ENCODE measurements around the gene NDUFS3.
"Not testable (repeated sequence)": the region's sequence is repeated elsewhere in the genome, so short reads cannot be mapped to it uniquely, and the experiment has no call there.

Gene NDUFS3

DNA sequence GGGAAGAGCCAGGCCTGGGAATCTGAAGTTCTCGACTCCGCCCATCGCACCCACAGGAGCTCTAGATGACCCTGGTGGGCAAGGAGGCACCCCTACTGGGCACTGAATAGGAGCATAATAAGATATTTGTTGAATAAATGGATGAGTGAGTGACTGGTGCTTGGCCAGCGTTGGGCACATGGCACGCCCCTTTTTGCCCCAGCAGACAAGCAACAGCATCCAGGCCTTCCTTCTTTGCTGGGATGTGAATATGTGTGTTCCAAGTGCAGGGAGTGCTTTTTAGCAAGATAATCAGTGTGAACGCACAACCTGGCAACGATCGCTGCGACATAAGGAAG lies 25.5 kb upstream of the NDUFS3 start:
- peak overlapping the region; percentile 55 for H3K9ac ChIP-seq (ENCODE audit: low read length)
- no peak for TF ChIP-seq EZH2phosphoT487 (IDR thresholded peaks at IDR 0.05; ENCODE audit: low read depth)
- TF ChIP-seq, protein P1, sequence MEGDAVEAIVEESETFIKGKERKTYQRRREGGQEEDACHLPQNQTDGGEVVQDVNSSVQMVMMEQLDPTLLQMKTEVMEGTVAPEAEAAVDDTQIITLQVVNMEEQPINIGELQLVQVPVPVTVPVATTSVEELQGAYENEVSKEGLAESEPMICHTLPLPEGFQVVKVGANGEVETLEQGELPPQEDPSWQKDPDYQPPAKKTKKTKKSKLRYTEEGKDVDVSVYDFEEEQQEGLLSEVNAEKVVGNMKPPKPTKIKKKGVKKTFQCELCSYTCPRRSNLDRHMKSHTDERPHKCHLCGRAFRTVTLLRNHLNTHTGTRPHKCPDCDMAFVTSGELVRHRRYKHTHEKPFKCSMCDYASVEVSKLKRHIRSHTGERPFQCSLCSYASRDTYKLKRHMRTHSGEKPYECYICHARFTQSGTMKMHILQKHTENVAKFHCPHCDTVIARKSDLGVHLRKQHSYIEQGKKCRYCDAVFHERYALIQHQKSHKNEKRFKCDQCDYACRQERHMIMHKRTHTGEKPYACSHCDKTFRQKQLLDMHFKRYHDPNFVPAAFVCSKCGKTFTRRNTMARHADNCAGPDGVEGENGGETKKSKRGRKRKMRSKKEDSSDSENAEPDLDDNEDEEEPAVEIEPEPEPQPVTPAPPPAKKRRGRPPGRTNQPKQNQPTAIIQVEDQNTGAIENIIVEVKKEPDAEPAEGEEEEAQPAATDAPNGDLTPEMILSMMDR (IDR thresholded peaks at IDR 0.05; ENCODE audit: low read depth, low read length): no peak
- peak overlapping the region; percentile 77 for H3K4me2 ChIP-seq (ENCODE audit: low read length)
- H4K20me1 ChIP-seq (ENCODE audit: insufficient read depth, low read length): peaks cover 29% of the 10 kb centered on the region
- H3K4me1 ChIP-seq (ENCODE audit: low read length): peaks cover 21% of the 10 kb centered on the region
- no peaks in the 10 kb centered on the region for H3K9me3 ChIP-seq (ENCODE audit: insufficient read depth, low read length)
- peak overlapping the region; percentile 84; the same call in 1 of the 2 replicates for H2AFZ ChIP-seq (ENCODE audit: low read depth, low read length)
- peaks cover 23% of the 10 kb centered on the region for H3K36me3 ChIP-seq (replicated peaks; ENCODE audit: low read depth, low read length)
- peak overlapping the region; percentile 90 for H3K4me3 ChIP-seq (ENCODE audit: low read length)
- no peaks in the 10 kb centered on the region for H3K27me3 ChIP-seq (ENCODE audit: low read depth, low read length)
- no peak overlapping the region for H3K27ac ChIP-seq (ENCODE audit: low read length)
- peaks cover 50% of the 10 kb centered on the region for H3K79me2 ChIP-seq (ENCODE audit: low read length)

DNA sequence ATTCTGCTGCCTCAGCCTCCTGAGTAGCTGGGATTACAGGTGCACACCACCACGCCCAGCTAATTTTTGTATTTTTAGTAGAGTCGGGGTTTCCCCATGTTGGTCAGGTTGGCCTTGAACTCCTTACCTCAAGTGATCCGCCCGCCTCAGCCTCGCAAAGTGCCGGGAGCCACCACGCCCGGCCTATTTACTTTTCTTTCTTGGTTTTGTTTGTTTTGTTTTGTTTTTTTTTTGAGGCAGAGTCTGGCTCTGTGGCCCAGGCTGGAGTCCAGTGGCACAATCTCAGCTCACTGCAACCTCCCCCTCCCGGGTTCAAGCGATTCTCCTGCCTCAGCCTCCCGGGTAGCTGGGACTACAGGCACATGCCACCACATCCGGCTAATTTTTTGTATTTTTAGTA lies 21.9 kb upstream of the NDUFS3 start:
- H3K9me3 ChIP-seq (ENCODE audit: insufficient read depth, low read length); H3K27me3 ChIP-seq (ENCODE audit: low read depth, low read length): not testable (repeated sequence)
- H3K79me2 ChIP-seq (ENCODE audit: low read length): peaks cover 13% of the 10 kb centered on the region

DNA sequence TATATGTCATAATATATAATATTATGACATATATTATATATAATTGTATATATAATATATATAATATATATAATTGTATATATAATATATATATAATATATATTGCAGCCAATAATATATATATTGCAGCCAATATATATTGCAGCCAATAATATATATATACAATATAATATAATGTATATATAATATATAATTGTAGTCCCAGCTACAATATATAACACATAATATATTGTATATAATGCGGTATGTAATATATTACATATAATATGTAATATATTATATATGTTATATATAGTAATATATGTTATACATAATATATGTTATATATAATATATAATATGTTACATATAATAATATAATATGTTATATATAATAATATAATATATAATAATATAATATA lies 20.2 kb upstream of the NDUFS3 start:
- Histone ChIP-seq H3K4me1 (ENCODE audit: low read length) (no peaks in the 10 kb centered on the region), H3K4me3 (ENCODE audit: low read length) (no peak overlapping the region), H3K79me2 (ENCODE audit: low read length) (no peaks in the 10 kb centered on the region), H3K9ac (ENCODE audit: low read length) (no peak overlapping the region), H3K27ac (ENCODE audit: low read length) (no peak overlapping the region), H3K4me2 (ENCODE audit: low read length) (no peak overlapping the region), H3K9me3 (ENCODE audit: insufficient read depth, low read length) (no peaks in the 10 kb centered on the region), H3K27me3 (ENCODE audit: low read depth, low read length) (no peaks in the 10 kb centered on the region), H3K36me3 (replicated peaks; ENCODE audit: low read depth, low read length) (no peaks in the 10 kb centered on the region), H2AFZ (ENCODE audit: low read depth, low read length) (no peak overlapping the region), H4K20me1 (ENCODE audit: insufficient read depth, low read length) (no peaks in the 10 kb centered on the region)
- TF ChIP-seq, protein P1 (IDR thresholded peaks at IDR 0.05; ENCODE audit: low read depth, low read length): no peak
- no peak for TF ChIP-seq EZH2phosphoT487 (IDR thresholded peaks at IDR 0.05; ENCODE audit: low read depth)

More for the DNA sequence above, 21.9 kb upstream of the NDUFS3 start:
- H4K20me1 ChIP-seq (ENCODE audit: insufficient read depth, low read length); H3K36me3 ChIP-seq (replicated peaks; ENCODE audit: low read depth, low read length); H3K4me1 ChIP-seq (ENCODE audit: low read length); H3K27ac ChIP-seq (ENCODE audit: low read length); H3K9ac ChIP-seq (ENCODE audit: low read length); H3K4me3 ChIP-seq (ENCODE audit: low read length); H3K4me2 ChIP-seq (ENCODE audit: low read length); H2AFZ ChIP-seq (ENCODE audit: low read depth, low read length): not testable (repeated sequence)

DNA sequence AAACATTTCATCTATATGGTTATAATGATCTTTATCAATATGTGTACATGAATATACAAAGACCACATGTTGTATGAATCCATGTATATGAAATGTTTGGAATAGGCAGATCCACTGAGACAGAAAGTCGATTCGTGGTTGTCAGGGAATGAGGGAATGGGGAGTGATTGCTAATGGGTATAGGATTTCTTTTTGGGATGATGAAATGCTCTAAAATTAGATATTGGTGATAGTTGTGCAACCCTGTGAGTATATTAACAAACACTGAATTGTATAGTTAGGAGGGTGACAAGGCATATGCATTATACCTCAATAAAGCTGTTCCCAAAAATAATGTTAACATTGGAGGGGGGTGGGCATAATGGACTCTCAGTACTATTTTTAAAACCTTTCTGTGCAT lies 18.4 kb upstream of the NDUFS3 start:
- no peak overlapping the region for H3K9ac ChIP-seq (ENCODE audit: low read length)
- H4K20me1 ChIP-seq (ENCODE audit: insufficient read depth, low read length): no peaks in the 10 kb centered on the region
- H3K4me2 ChIP-seq (ENCODE audit: low read length): no peak overlapping the region
- no peaks in the 10 kb centered on the region for H3K36me3 ChIP-seq (replicated peaks; ENCODE audit: low read depth, low read length)
- H3K79me2 ChIP-seq (ENCODE audit: low read length): peaks cover 7% of the 10 kb centered on the region
- H3K27me3 ChIP-seq (ENCODE audit: low read depth, low read length): no peaks in the 10 kb centered on the region
- H3K4me1 ChIP-seq (ENCODE audit: low read length): peaks cover 3% of the 10 kb centered on the region; the same call in 1 of the 2 replicates
- H3K4me3 ChIP-seq (ENCODE audit: low read length): no peak overlapping the region
- no peak overlapping the region for H2AFZ ChIP-seq (ENCODE audit: low read depth, low read length)
- H3K27ac ChIP-seq (ENCODE audit: low read length): no peak overlapping the region
- H3K9me3 ChIP-seq (ENCODE audit: insufficient read depth, low read length): no peaks in the 10 kb centered on the region
- TF ChIP-seq, protein P1 (IDR thresholded peaks at IDR 0.05; ENCODE audit: low read depth, low read length): no peak
- TF ChIP-seq EZH2phosphoT487 (IDR thresholded peaks at IDR 0.05; ENCODE audit: low read depth): no peak

DNA sequence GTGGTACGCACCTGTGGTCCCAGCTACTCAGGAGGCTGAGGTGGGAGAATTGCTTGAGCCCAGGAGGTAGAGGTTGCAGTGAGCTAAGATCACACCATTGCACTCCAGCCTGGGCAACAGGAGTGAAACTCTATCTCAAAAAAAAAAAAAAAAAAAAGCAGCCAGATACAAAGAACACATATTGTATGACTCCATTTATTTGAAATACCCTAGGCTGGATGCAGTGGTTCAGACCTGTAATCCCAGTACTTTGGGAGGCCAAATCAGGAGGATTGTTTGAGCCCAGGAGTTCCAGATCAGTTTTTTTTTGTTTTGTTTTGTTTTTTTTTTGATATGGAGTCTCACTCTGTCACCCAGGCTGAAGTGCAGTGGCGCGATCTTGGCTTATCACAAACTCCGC lies 16.5 kb upstream of the NDUFS3 start:
- H3K27me3 ChIP-seq (ENCODE audit: low read depth, low read length); H3K36me3 ChIP-seq (replicated peaks; ENCODE audit: low read depth, low read length); H3K4me2 ChIP-seq (ENCODE audit: low read length); H3K9me3 ChIP-seq (ENCODE audit: insufficient read depth, low read length); H2AFZ ChIP-seq (ENCODE audit: low read depth, low read length); H3K4me3 ChIP-seq (ENCODE audit: low read length); H4K20me1 ChIP-seq (ENCODE audit: insufficient read depth, low read length); H3K27ac ChIP-seq (ENCODE audit: low read length); H3K9ac ChIP-seq (ENCODE audit: low read length): not testable (repeated sequence)
- Histone ChIP-seq H3K4me1 (ENCODE audit: low read length) (peaks cover 11% of the 10 kb centered on the region), H3K79me2 (ENCODE audit: low read length) (peaks cover 26% of the 10 kb centered on the region)

DNA sequence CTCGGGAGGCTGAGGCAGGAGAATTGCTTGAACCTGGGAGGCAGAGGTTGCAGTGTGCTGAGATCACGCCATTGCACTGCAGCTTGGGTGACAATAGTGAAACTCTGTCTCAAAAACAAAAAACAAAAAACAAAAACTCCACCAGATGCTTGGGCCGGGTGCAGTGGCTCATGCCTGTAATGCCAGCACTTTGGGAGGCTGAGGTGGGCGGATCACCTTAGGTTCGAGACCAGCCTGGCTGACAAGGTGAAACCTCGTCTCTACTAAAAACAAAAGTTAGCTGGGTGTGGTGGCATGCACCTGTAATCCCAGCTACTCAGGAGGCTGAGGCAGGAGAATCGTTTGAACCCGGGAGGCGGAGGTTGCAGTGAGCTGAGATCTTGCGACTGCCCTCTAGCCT lies 14.5 kb upstream of the NDUFS3 start:
- H3K4me3 ChIP-seq (ENCODE audit: low read length): 0 out of 2 replicates have a peak overlapping the region, but pooled peaks have one; percentile 94
- not testable (repeated sequence) for H3K36me3 ChIP-seq (replicated peaks; ENCODE audit: low read depth, low read length); H3K27ac ChIP-seq (ENCODE audit: low read length); H4K20me1 ChIP-seq (ENCODE audit: insufficient read depth, low read length); H2AFZ ChIP-seq (ENCODE audit: low read depth, low read length); H3K9me3 ChIP-seq (ENCODE audit: insufficient read depth, low read length); H3K27me3 ChIP-seq (ENCODE audit: low read depth, low read length); H3K9ac ChIP-seq (ENCODE audit: low read length)
- H3K79me2 ChIP-seq (ENCODE audit: low read length): peaks cover 43% of the 10 kb centered on the region
- H3K4me1 ChIP-seq (ENCODE audit: low read length): peaks cover 11% of the 10 kb centered on the region
- H3K4me2 ChIP-seq (ENCODE audit: low read length): peak overlapping the region; percentile 100; the same call in 1 of the 2 replicates
